HUES48 (cell line): ENCODE data around the gene XNDC1N.
"Not testable (repeated sequence)": the region's sequence is repeated elsewhere in the genome, so short reads cannot be mapped to it uniquely, and the experiment has no call there.

ENCODE experiments used
- H3K27ac ChIP-seq: one replicate; pipeline ENCODE4 v1.7.0; 2013; ENCODE audit warnings: low read depth, low read length, inconsistent platforms
- H3K27me3 ChIP-seq: 2 replicates; pipeline ENCODE4 v1.6.1; 2013; ENCODE audit warnings: mild to moderate bottlenecking, low read length; ENCODE audit not compliant: control insufficient read depth, insufficient read depth
- H3K36me3 ChIP-seq: 2 replicates; pipeline ENCODE4 v1.6.1; 2013; ENCODE audit warnings: low read length; ENCODE audit not compliant: control insufficient read depth, insufficient read depth
- H3K4me1 ChIP-seq: 2 replicates; pipeline ENCODE4 v1.6.1; 2013; ENCODE audit warnings: mild to moderate bottlenecking, low read length; ENCODE audit not compliant: control insufficient read depth, insufficient read depth
- H3K4me3 ChIP-seq: 2 replicates; pipeline ENCODE4 v1.5.1; 2013; ENCODE audit warnings: mild to moderate bottlenecking, low read depth, low read length
- H3K9ac ChIP-seq: 2 replicates; pipeline ENCODE4 v1.6.1; 2013; ENCODE audit warnings: mild to moderate bottlenecking, low read depth, low read length, moderate library complexity
- H3K9me3 ChIP-seq: 2 replicates; pipeline ENCODE4 v1.6.1; 2013; ENCODE audit warnings: low read length; ENCODE audit not compliant: control insufficient read depth, insufficient read depth

XNDC1N gene

DNA sequence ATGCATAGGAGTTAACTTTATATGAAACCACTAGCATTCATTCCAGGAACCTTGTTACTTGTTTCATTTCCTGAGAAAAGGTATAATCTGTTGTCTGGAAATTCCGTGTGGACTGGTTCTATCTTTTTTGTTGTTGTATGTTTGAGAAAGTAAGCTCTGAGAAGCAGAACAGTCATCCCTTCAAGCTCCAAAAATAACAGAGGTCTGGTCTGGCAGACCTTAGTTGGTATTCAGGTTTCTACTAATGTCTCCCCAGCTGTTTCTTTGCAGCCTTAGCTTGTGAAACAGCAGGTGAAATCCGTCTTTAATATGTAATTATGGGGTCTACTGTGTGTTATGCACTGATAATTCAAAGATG is 2.8 kb upstream of the XNDC1N start:
- Histone ChIP-seq H3K4me3 (no peak overlapping the region), H3K9ac (no peak overlapping the region), H3K36me3 (peaks cover 1% of the 10 kb centered on the region), H3K9me3 (no peaks in the 10 kb centered on the region), H3K27ac (no peak overlapping the region), H3K4me1 (peaks cover 7% of the 10 kb centered on the region; the same call in 1 of the 2 replicates), H3K27me3 (no peaks in the 10 kb centered on the region)

DNA sequence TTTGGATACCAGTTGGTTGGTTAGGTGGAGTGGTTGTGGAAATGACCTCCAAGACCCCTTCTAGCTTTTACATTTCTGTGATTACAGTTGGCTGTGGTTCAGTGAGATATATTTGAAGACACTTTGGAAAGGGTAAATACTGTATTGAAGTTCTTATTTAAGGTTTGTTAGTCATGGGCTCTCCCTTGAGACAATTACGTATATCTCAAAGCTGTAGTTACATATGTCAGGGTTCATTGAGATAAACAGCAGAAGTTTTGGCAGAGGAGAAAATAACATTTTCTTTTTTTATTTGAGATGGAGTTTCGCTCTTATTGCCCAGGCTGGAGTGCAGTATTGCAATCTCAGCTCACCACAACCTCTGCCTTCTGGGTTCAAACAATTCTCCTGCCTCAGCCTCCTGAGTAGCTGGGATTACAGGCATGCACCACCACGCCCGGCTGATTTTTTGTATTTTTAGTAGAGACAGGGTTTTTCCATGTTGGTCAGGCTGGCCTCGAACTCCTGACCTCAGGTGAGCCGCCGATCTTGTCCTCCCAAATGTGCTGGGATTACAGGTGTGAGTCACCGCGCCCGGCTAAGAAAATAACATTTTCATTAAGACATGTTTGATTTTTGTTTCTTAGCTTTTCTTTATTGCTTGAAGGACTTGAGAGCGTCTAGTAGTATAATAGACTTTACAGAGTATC is 2.3 kb upstream of the XNDC1N start:
- peaks cover 5% of the 10 kb centered on the region for H3K36me3 ChIP-seq
- no peak overlapping the region for H3K27ac ChIP-seq
- H3K27me3 ChIP-seq = no peaks in the 10 kb centered on the region
- no peaks in the 10 kb centered on the region for H3K9me3 ChIP-seq
- 0 out of 2 replicates have a peak overlapping the region, but pooled peaks have one; percentile 90 for H3K4me3 ChIP-seq
- peaks cover 7% of the 10 kb centered on the region; the same call in 1 of the 2 replicates for H3K4me1 ChIP-seq
- no peak overlapping the region for H3K9ac ChIP-seq

DNA sequence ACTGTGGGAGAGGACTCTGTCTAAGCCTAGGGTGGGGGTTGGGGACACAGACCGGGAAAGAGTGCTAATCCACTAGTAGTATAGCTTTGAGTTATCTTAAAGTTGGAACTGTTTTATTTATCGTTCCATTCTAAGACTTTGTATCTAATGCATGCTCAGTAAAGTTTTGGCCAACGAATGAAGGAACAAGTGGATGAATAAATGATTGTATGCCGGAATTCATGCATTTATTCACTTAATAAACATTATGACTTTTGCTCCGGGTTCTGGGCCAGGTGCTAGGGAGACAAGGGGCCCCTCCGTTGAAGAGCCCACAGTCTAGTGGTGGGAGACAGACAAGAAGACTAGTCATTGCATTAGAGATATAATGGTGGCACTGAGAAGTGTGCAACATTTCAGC is 1.1 kb upstream of the XNDC1N start:
- peak overlapping the region; percentile 90 for H3K4me3 ChIP-seq
- peak overlapping the region; percentile 98 for H3K9ac ChIP-seq
- no peaks in the 10 kb centered on the region for H3K27me3 ChIP-seq
- H3K27ac ChIP-seq = no peak overlapping the region
- peaks cover 7% of the 10 kb centered on the region; the same call in 1 of the 2 replicates for H3K4me1 ChIP-seq
- peaks cover 13% of the 10 kb centered on the region for H3K36me3 ChIP-seq
- no peaks in the 10 kb centered on the region for H3K9me3 ChIP-seq

DNA sequence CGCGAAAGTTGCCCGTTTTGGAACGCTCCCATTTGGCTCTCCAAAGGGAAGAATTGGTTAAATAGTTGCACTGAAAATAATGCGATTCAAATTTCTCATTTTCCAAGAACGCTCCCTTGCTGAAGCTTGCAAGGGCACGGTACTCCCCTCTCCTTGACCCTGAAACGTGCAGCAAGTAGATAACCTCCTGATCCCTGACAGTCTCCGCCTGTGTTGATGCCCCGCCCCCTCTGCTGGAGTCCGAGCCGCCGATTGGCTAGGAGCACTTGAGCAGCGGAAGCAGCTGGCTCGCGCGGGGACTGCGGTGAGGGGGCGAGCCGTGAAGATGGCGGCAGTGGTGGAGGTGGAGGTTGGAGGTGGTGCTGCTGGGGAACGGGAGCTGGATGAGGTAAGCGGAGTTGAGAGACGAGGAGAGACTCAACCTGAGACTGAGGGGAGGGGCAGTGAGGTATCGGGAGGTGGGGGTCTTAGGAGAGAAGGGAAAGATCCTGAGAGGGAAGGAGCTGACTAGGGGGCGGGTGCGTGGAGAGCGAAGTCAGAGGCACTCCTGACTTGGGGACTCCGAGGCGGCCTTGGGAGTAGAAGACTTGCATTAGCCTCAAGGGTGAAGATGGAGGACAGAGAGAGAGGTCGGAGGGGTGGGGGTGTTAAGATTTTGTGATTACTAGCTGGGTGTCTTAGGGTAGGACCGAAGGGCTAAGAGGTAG is 496 bp upstream of the XNDC1N start, which contains the start of gene RNF121:
TSS of gene RNF121 (plus strand) at position 310 of the 707 bp plus-strand sequence. CDS start at position 326, 16 bp downstream.
- H3K9ac ChIP-seq = peak within 1 kb of the TSS; percentile 98
- peaks cover 7% of the 10 kb centered on the region; the same call in 1 of the 2 replicates for H3K4me1 ChIP-seq

DNA sequence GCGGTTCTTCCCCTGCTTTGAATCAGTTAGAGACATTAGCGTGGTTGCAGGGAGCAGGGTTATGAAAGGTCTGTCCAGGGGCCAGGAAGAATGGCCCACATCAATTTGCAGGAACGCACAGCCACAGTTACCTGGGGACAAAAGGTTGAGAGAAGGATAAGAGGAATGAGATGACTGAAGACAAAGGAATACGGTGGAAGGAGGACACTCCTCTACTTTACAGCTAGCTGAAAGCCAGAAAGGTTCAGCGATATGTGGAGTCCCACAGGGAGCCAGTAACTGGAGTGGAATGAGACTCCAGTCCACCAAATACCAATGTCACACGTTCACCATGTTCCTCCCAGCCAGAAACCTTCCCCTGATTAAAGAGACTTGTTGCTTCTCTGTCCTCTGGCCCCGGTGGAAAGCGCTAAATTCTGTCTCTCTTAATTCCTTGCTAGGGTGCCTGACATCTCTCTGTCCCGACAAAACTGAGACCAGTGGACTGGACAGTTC is 10.7 kb downstream of the XNDC1N start:
- no peak overlapping the region for H3K4me3 ChIP-seq
- no peak overlapping the region for H3K9ac ChIP-seq
- H3K36me3 ChIP-seq = peaks cover 38% of the 10 kb centered on the region
- H3K4me1 ChIP-seq = no peaks in the 10 kb centered on the region
- H3K27me3 ChIP-seq = no peaks in the 10 kb centered on the region
- no peak overlapping the region for H3K27ac ChIP-seq
- no peaks in the 10 kb centered on the region for H3K9me3 ChIP-seq

More for the DNA sequence above, 496 bp upstream of the XNDC1N start, which contains the start of gene RNF121:
- Histone ChIP-seq H3K4me3 (peak within 1 kb of the TSS; percentile 90), H3K9me3 (no peaks in the 10 kb centered on the region), H3K27ac (peak within 1 kb of the TSS; percentile 99), H3K36me3 (peaks cover 15% of the 10 kb centered on the region), H3K27me3 (no peaks in the 10 kb centered on the region)

DNA sequence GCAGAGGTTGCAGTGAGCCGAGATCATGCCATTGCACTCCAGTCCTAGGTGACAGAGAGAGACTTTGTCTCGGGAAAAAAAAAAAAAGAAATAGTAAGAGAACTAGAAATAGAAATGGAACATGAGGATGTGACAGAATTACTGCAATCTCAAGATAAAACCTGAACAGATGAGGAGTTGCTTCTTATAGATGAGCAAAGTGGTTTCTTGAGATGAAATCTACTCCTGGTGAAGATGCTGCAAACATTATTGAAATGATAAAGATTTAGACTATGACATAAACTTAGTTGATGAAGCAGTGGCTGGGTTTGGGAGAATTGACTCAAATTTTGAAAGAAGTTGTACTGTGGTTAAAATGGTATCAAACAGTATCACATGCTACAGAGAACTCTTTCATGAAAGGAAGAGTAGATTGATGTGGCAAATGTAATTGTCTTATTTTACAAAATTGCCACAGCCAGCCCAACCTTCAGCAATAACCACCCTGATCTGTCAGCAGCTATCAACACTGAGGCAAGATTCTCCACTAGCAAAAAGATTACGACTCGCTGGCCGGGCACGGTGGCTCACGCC is 13.7 kb downstream of the XNDC1N start:
- Histone ChIP-seq H3K27ac (no peak overlapping the region), H3K9me3 (no peaks in the 10 kb centered on the region), H3K4me1 (no peaks in the 10 kb centered on the region), H3K9ac (no peak overlapping the region), H3K27me3 (no peaks in the 10 kb centered on the region), H3K36me3 (peaks cover 40% of the 10 kb centered on the region), H3K4me3 (no peak overlapping the region)

DNA sequence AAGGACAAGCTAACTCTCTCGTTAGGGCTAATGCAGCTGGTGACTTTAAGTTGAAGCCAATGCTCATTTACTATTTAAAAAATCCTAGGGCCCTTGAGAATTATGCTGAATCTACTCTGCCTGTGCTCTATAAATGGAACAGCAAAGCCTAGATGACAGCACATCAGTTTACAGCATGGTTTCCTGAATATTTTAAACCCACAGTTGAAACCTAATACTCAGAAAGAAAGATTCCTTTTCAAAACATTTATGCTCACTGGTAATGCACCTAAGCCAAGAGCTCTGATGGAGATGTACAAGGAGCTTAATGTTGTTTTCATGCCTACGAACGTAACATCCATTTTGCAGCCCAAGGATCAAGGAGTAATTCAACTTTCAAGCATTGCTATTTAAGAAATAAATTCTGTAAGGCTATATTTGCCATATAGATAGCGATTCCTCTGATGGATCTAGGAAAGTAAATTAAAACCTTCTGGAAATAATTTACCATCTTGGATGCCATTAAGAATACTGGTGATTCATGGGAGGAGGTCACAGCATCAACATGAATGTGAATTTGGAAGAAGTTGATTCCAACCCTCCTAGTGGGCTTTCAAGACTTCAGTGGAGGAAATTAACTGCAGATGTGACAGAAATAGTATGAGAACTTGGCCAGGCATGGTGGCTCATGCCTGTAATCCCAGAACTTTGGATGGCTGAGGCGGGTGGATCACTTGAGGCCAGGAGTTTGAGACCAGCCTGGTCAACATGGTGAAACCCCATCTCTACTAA is 14.5 kb downstream of the XNDC1N start:
- no peak overlapping the region for H3K27ac ChIP-seq
- no peaks in the 10 kb centered on the region for H3K4me1 ChIP-seq
- no peaks in the 10 kb centered on the region for H3K27me3 ChIP-seq
- H3K9ac ChIP-seq = no peak overlapping the region
- peaks cover 40% of the 10 kb centered on the region for H3K36me3 ChIP-seq
- H3K4me3 ChIP-seq = no peak overlapping the region
- H3K9me3 ChIP-seq = no peaks in the 10 kb centered on the region

DNA sequence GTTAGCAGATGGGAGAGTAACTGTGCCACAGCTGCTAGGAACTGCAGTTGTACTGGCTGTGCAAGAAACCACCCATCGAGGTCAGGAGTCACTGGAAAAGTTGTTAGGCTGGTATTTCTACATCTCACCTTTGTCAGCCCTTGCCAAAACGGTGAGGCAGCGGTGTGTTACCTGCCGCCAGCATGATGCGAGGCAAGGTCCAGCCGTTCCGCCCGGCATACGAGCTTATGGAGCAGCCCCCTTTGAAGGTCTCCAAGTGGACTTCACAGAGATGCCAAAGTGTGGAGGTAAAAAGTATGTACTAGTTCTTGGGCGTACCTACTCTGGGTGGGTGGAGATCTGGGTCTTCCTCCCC is 16.4 kb downstream of the XNDC1N start:
- H3K27ac ChIP-seq, H3K9ac ChIP-seq, H3K27me3 ChIP-seq, H3K4me1 ChIP-seq, H3K4me3 ChIP-seq, H3K9me3 ChIP-seq: not testable (repeated sequence)
- H3K36me3 ChIP-seq = peaks cover 30% of the 10 kb centered on the region

DNA sequence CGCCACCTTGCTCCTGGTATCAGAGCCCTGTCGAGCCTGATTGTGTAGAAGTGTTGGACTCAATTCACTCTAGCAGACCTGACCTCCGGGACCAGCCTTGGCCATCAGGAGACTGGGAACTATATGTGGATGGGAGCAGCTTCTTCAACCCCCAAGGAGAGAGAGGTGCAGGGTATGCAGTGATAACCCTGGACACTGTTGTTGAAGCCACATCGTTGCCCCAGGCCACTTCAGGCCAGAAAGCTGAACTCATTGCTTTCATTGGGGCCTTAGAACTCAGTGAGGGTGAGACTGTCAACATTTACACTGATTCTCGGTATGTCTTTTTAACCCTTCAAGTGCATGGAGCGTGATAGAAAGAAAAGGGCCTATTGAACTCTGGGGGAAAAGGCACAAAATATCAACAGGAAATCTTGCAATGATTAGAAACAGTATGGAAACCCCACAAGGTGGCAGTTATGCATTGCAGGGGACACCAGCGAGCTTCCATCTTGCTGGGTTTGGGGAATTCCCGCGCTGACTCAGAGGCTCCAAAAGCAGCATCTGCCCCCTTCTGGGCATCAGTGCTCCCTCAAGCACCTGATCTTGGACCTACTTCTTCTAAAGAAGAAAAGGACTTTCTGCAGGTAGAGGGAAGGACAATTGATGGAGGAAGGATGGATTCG is 16.9 kb downstream of the XNDC1N start:
- not testable (repeated sequence) for H3K27ac ChIP-seq, H3K9ac ChIP-seq, H3K4me1 ChIP-seq, H3K27me3 ChIP-seq, H3K9me3 ChIP-seq, H3K4me3 ChIP-seq
- H3K36me3 ChIP-seq = peaks cover 27% of the 10 kb centered on the region

DNA sequence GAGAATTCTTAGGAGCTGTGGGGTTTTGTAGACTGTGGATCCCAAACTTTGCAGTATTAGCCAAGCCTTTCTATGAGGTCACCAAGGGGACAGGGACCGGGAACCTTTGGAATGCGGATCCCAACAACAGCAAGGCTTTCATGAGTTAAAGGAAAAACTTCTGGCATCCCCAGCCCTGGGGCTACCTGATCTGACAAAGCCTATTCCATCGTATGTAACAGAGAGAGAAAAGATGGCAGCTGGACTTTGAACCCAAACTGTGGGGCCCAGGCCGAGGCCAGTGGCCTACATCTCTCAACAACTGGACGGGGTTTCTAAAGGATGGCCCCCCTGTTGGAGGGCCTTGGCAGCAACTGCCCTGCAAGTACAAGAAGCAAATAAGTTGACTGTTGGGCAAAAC is 17.6 kb downstream of the XNDC1N start:
- H3K36me3 ChIP-seq = peaks cover 20% of the 10 kb centered on the region
- not testable (repeated sequence) for H3K9ac ChIP-seq, H3K4me3 ChIP-seq, H3K27me3 ChIP-seq, H3K27ac ChIP-seq, H3K9me3 ChIP-seq, H3K4me1 ChIP-seq
